AG08395 (cell line): Measurements from ENCODE around the gene OR1E2.
"Not testable (repeated sequence)": the region's sequence is repeated elsewhere in the genome, so short reads cannot be mapped to it uniquely, and the experiment has no call there.

Source experiments
- DNase-seq: peaks from one replicate; pipeline ENCODE4 v3.0.0; 2012; ENCODE audit warnings: mixed read lengths, low spot score

The OR1E2 gene, protein sequence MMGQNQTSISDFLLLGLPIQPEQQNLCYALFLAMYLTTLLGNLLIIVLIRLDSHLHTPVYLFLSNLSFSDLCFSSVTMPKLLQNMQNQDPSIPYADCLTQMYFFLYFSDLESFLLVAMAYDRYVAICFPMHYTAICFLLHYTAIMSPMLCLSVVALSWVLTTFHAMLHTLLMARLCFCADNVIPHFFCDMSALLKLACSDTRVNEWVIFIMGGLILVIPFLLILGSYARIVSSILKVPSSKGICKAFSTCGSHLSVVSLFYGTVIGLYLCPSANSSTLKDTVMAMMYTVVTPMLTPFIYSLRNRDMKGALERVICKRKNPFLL

GRCh38 chr17:3433741-3434140, at the start of gene OR1E2:
Gene OR1E2 (minus strand): TSS chr17:3433841. CDS start chr17:3433841, 0 bp downstream.
- DNase-seq: no peak

DNA sequence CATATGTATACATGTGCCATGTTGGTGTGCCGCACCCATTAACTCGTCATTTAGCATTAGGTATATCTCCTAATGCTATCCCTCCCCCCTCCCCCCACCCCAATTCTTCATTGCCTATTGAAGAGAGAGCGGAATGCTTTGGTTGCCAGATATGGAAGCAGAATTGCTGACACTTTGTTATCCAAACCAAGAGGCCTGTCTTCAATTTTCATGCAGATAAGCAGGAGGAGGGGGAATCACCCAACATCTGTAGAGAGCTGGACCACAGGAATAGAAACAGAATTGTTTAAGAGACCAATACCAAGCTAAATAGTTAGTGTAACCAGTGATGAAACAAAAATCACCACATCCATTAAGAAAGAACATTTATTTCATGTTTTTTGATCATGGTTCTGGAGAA, 49.2 kb upstream of the OR1E2 start:
- DNase-seq: no peak

DNA sequence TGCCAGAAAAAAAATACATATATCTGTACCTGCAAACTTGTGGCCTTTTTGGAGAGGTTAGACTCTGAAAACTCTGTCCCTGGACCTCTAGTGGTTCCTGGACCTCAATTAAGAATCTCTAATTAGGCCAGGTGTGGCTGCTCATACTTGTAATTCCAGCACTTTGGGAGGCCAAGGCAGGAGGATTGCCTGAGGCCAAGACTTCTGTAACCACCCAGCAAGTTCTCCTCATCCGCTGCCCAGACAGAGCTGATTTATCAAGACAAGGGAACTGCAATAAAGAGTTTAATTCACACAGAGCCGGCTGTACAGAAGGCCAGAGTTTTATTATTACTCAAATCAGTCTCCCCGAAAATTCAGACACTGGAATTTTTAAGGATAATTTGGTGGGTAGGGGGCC, 46.3 kb upstream of the OR1E2 start:
- no peak for DNase-seq

- peak; percentile 65 for DNase-seq
These were observed 42.4 kb upstream of the OR1E2 start, which contains the start of gene ASPA for GRCh38 chr17:3475812-3476610. Gene ASPA (plus strand): TSS chr17:3475997. CDS start chr17:3476160, 163 bp downstream.

- no peak for DNase-seq
These were observed 41.6 kb upstream of the OR1E2 start for GRCh38 chr17:3475251-3475685.

GRCh38 chr17:3474212-3474611, 40.6 kb upstream of the OR1E2 start:
- DNase-seq: peak; percentile 14

- DNase-seq: no peak
These were observed 38.5 kb upstream of the OR1E2 start for GRCh38 chr17:3472137-3472536.

- no peak for DNase-seq
These were observed 38.0 kb upstream of the OR1E2 start, which contains the start of gene SPATA22 for GRCh38 chr17:3471599-3471998. Gene SPATA22 (minus strand): TSS chr17:3471819. CDS start chr17:3469325, 2,494 bp downstream.

DNA sequence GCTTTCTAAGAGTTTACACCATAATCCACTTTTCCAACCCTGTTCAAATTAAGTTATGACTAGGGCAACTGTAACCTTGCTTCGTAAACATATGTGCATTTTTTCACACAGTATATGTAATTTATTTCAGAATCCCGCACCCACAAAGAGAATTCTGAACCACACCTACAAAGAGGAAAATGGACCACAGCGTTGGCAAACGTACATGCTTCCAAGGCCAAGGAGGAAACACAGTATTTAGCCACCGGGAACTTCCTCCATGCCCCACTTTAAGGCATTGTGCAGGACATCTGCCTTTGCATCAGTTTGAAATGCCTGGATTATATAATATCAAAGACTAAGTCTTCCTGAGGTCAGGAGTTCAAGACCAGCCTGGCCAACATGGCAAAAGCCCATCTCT, 35.9 kb upstream of the OR1E2 start:
- no peak for DNase-seq

GRCh38 chr17:3466355-3466754, 32.7 kb upstream of the OR1E2 start:
- DNase-seq: not testable (repeated sequence)

GRCh38 chr17:3448059-3448665, 14.5 kb upstream of the OR1E2 start:
- no peak for DNase-seq

- DNase-seq: no peak
These were observed 14.0 kb upstream of the OR1E2 start for GRCh38 chr17:3447625-3448024.

DNA sequence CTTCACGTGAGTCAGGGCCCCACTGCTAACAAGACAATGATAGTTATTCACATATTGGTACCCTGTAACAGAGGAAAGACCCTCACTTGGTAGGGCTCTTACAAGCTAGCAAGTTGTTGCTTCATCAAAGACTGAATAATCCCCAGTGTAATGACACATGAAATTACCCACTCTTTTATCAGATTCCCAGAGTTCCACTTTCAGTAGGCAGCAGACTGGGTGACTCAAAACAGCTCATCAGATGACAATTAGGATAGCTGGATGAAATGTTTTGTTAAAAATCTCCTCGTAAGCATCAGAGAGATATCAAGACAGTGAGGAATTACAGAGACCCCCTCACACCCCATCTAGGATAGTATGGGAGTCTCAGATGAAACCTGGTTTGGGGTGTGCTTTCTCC, 6.8 kb upstream of the OR1E2 start:
- no peak for DNase-seq

GRCh38 chr17:3438368-3438767, 4.7 kb upstream of the OR1E2 start:
- DNase-seq: no peak

- DNase-seq: not testable (repeated sequence)
These were observed 426 bp downstream of the OR1E2 start for GRCh38 chr17:3433215-3433614.

DNA sequence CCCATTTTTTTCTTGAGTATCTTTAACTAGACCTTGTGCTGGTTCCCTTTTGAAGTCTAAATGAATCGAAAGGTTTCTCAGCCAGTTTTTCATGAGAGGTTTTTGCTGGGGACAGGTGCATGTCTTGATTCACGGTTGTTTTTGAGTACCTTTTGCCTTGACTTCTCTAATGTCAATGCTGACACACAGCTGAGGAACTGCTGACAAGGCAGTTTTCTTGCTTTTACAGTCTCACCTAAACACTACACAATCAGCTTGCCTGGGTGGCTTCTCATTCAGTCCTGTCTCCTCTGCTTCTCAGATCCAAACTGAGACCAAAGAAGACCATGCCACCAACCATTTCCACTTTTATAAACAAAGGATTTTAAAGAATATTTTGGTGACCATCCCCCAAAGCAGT, 15.4 kb downstream of the OR1E2 start:
- DNase-seq: no peak

- DNase-seq: no peak
These were observed 18.0 kb downstream of the OR1E2 start for GRCh38 chr17:3415610-3416009.

GRCh38 chr17:3412216-3412615, 21.4 kb downstream of the OR1E2 start:
- DNase-seq: not testable (repeated sequence)

DNA sequence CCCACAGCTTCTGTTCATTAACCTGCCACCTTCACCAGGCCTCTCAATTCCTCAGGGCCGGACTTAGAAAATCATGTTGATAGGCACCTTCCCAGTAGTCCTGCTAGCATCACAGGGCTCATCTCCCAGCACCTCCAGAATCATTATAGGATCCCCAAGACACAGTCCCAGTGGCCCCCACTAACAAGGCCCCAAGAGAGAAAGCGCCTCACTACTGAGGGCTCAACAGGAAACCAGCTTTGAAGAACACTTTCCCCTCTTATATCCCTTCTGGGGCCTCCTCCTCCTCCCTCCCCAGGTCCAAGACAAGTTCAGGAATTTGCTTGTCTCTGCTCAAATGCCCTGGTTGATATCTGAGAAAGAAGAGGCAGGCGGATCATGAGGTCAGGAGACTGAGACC, 22.6 kb downstream of the OR1E2 start, which contains the start of gene OR3A3:
Gene OR3A3, plus strand, starts transcription at position 301 of the 400 bp plus-strand sequence.
- no peak for DNase-seq

DNA sequence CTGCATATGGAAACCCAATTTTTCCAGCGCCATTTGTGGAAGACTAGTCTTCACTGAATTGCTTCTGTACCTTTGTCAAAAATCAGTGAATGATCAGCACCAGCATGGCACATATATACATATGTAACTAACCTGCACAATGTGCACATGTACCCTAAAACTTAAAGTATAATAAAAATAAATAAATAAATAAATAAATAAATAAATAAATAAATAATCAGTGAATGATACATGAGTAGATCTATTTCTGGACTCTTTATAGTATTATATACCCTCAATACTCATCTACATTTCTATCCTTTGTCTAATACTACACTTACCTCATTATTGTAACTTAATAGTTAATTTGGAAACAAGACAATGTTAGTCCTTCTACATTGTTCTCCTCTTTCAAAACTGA, 29.8 kb downstream of the OR1E2 start:
- not testable (repeated sequence) for DNase-seq

DNA sequence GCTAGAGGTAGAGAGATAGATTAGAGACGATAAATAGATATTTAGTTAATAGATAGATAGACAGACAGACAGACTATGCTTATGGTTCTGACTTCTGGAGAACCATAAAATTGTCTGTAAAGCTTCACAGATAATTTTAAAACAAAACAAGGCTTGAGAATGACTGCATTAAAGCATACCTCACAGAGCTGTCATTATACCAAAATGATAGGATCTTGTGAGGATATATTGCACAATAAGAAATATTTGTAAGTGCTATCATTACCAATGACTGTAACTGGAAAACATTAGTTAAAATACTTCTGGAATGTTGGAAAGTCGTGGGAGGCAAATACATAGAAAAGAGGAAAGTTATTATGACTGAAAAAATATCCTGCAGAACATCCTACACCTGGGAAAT, 31.9 kb downstream of the OR1E2 start:
- no peak for DNase-seq

DNA sequence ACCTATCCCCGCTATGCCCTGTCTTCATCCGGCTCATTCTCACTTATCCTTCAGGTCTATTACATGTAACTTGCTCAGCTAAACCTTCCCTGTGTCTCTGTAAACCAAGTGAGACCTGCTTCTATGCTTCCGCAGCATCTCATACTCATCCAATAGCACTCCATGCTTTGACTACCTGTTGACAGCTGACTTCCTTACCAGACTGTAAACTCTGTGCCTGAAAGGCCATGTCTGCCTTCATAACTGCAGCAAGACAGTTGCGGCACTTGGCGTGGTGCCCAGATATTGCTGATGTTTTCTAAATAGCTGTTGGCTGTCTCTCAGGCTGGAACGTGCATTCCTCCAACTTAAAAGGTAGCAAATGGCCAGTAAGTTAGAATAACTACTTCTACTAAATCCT, 33.6 kb downstream of the OR1E2 start:
- DNase-seq: no peak

GRCh38 chr17:3398310-3398709, 35.3 kb downstream of the OR1E2 start, which contains the start of gene OR1E1:
Gene OR1E1 (minus strand): TSS chr17:3398410. CDS start chr17:3398410, 0 bp downstream.
- DNase-seq: no peak
